Activated CD8-positive, alpha-beta memory T cell treated with anti-CD3 and anti-CD28 coated beads, Interleukin-2, amount 50 U/mL, for 24 hours (primary cell): ENCODE data around the gene CYP27B1.

Experiments used
- DNase-seq: peaks from one replicate; pipeline ENCODE4 v3.0.0-alpha.2; 2020; ENCODE audit errors: extremely low read depth

CYP27B1 gene

DNA sequence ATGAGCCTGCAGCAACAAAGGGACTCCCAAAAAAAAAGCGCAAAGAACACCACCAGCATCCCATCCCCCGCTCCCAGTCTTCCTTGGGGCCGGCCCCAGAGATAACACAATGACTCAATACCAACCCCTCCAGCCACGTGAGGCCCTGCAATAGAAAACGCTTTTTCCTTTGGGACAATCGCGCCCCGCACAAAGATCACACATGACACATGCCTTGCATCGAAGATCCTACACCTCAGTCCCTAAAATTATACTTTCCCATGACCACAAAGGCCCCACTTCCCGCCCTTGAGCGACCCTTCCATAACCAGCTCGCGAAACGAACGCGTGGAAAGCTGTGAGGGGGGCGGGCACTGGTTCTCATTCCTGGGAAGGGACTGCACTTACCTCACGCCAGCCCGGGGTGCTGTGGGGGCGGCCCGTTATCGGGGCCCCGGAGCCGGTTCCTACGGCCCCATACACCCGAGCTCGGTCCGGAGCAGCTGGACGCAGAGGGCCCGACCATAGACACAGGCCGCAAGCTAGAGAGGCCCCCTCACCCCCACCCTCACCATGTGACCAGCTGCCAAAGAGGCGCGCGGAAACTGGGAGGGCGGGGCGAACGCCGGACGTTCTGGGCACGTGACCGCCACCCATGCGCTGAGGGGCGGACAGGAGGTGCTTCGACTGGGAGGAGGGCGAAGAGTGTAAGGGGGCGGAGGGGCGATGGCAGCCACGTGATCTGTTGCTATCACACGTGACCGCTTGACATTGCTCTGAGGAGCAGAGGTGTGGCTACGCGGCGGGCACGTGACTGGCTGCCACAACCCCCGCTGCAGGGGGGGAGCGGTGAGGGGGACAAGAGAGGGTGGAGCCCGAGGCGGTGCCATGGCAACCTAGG is 14.8 kb downstream of the CYP27B1 start, which contains the start of gene CDK4:
Gene CDK4, minus strand, starts transcription at position 523 of the 880 bp plus-strand sequence. CDS start 593 bp downstream, outside the sequence.
- DNase-seq: peak; percentile 98

DNA sequence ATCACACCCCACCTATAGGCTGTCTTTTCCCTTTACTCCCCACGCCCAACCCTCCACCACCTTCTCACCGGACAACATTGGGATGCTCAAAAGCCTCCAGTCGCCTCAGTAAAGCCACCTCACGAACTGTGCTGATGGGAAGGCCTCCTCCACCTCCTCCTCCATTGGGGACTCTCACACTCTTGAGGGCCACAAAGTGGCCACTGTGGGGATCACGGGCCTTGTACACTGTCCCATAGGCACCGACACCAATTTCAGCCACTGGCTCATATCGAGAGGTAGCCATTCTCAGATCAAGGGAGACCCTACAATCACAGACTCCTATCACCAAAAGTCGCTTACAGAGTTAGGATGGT is 15.5 kb downstream of the CYP27B1 start:
- no peak for DNase-seq

DNA sequence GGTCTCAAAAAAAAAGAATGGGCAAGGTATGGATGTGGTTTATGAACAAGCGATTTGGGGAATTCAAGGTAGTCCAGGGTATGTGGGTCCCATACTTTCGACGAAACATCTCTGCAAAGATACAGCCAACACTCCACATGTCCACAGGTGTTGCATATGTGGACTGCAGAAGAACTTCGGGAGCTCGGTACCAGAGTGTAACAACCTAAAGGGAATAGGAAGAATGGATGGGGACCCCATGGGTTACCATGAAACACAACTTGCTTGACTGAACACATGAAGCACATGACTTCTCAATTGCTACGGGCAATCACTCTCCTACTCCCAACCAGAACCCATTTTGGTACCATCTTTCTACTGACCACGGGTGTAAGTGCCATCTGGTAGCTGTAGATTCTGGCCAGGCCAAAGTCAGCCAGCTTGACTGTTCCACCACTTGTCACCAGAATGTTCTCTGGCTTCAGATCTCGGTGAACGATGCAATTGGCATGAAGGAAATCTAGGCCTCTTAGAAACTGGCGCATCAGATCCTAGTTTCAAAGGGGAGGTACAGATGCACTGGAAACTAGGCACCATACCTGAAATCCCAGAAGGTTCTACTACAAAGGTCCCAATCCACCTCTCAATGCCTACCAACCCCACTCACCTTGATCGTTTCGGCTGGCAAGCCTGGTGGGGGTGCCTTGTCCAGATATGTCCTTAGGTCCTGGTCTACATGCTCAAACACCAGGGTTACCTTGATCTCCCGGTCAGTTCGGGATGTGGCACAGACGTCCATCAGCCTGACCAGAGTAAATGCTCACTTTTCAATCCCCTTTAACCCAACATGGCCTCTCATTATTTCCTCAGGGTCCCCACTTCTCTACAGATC is 16.1 kb downstream of the CYP27B1 start:
- DNase-seq: no peak

DNA sequence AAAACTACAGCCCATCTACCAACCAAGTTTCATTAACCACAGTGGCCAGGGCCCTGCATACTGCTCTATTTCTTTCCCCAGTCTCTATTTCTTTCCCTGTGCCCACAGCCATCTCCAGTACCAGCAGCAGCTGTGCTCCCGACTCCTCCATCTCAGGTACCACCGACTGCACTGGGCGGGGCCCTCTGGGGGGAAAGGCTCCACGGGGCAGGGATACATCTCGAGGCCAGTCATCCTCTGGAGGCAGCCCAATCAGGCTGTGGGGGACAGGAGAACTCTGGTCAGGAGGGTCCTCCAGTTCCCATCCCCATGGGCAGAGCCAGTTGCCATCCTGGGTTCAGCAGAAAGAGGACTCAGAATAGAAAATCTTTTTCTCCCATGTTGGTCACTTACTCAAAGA is 17.8 kb downstream of the CYP27B1 start:
- DNase-seq: no peak

DNA sequence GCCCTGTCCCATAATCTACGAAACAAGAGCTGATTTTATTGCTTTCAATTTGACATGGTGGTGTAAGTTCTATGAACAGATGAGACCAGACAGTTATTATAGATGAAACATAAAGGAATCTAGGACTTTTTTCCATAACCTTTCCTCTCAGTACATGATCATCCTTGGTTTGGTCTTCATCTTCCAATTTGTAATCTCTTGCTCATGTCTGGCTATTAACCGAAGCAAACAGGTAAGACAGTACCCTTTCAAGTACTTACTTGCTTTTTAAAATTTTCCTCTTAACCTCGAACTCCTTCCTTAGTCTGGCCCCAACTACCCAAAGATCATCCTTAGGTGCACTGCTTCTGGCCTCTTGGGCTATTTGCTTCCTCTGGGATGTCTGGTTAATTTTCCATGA is 20.9 kb downstream of the CYP27B1 start:
- no peak for DNase-seq

DNA sequence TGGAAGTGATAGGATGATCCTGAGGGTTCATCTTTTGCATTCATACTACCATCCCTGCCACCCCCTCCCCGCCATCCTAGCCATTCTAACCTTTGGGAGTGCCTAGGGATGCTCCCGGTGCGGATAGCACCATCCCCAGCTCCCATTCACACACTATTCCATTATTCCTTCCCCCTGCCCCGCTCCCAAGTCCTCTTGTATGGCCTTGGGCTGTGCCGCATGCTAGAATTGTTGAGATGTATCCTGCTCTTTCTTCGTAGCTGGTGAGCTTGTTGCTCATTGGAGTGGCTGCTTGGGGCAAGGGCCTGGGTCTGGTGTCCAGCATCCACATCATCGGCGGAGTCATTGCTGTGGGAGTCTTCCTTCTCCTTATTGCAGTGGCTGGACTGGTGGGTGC is 21.4 kb downstream of the CYP27B1 start:
- no peak for DNase-seq

DNA sequence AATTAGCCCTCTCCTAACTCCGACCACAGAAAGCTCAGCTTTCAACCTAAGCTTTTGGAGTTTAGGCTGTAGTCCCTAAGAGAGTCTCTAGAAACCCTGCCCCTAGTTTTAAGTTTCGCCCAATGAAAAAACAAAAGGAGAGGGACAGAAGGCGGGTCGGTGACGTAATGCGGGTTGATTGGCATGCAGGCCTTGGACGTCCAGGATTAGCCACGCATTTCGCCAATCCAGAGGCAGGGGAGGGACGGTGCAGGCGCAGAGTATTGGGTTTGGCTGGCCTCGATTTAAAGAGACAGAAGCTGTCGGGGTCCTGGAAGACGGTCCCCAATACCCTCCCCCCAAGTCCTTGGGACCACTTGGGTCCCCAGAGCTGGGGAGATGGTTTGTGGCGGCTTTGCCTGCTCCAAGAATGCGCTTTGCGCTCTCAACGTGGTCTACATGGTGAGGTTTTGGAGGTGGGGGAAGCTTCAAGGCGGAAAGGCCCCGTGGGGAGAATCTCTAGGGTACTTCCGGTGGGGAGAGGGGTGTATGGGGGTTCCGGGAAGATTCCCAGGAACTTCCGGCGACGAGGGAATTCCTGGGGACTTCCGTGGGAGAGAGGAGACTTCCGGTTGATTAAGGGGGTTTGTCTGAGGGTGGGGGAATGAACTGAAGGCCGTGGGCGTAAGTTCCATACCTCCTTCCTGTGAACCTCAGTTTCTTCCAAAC is 21.9 kb downstream of the CYP27B1 start, which contains the start of gene TSPAN31:
Gene TSPAN31, plus strand, starts transcription at position 263 of the 708 bp plus-strand sequence. Its CDS starts 116 bp downstream, at position 379.
- peak; percentile 89 for DNase-seq

DNA sequence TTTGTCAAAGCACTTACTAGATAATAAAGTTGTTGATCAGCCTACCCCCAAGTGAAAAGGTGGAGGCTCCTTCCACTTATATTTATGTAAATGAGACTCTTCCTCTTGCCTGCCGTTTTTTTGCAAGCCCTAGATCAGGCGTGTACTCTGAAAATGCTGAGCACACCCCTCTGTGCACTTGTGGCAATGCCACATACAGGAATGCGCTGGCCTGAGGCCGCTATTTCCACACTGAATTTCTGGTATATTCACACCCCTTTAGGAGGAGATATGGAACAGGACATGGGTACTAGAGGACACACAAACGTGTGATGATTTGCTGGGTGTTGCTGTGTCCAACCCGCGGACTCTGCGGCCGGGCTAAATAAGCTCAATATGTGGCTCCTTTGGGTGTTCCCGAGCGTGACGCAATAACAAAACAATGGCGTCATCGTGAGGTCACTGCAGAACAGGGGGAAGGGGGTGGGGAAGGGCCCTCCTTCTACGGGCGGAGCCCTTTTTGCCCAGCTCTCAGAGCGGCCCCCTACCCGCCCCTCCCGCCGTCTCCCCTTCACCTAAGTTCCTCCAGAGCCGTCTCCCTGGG is 22.6 kb downstream of the CYP27B1 start:
- no peak for DNase-seq

DNA sequence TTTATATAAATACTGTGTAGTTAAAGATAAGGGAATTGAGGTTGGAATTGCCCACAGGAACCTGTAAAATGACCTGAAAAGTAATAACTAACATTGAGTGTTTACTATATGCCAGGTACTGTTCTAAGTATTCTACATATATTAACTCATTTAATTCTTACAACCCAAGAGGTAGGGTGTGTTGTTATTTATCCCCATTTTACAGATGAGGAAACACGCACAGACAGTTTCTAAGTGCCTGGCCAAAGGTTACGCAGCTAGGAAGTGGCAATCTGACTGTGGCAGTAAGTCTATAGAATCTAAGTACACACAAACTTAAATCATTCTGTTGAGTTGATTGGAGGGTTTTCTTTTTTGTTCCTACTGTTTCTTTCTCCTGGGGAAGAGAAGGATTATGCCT is 23.1 kb downstream of the CYP27B1 start:
- DNase-seq: no peak

DNA sequence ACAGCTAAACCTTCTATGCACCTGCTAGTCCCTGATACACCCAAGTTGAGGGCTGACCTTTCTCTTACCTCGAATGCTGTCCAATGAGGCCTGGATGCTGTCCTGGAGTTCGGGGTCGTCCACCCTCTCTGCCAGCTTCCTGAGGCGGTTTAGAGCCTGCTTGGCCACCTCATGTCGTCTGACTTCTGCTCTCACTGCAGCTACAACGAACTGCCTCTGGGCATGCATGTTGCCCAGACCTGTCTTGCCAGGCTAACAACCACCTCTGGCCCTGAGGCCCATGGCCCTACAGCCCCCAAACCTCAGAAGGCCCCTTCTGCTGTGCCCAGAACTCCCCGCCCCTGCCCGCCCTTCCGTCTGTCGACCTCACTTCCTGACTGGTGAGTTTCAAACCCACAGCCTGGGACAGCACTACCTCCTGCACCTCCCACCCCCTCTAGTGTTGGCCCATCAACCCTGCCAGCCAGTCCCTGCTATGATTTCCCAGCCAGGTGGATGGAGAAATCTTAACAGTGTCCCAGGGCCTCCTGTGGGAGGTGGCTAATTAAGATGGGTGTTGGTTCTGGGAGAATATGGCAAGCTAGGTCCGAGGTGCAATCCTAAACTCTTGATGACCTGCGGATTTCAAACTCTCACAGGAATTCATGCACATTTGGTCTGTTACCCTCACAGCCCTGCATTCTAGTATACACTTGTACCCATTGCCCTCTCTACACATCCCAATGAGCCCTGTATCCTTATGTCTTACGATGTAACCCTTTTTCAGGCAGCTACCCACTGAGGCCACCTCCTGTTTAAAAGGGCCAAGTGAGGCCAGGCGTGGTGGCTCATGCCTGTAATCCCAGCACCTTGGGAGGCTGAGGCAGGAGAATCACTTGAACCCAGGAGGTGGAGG is 24.8 kb downstream of the CYP27B1 start:
- peak; percentile 64 for DNase-seq

DNA sequence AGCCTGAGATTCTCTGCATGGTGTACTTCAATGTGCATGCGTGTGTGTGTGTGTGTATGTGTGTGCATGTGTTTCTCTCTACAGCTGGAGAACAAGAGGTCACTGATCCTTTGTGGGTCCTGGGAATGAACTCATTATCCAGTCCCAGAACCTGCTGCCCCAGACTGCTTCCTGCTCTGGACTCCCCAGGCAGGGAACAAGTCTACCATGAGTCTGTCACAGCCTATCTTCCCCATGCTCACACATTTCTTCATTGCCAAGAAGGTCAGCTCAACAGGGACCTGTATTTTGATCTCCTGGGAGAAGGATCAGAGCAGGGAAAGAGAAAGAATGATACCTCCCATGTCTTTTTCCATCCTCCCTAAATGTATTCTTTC is 25.5 kb downstream of the CYP27B1 start:
- DNase-seq: no peak

DNA sequence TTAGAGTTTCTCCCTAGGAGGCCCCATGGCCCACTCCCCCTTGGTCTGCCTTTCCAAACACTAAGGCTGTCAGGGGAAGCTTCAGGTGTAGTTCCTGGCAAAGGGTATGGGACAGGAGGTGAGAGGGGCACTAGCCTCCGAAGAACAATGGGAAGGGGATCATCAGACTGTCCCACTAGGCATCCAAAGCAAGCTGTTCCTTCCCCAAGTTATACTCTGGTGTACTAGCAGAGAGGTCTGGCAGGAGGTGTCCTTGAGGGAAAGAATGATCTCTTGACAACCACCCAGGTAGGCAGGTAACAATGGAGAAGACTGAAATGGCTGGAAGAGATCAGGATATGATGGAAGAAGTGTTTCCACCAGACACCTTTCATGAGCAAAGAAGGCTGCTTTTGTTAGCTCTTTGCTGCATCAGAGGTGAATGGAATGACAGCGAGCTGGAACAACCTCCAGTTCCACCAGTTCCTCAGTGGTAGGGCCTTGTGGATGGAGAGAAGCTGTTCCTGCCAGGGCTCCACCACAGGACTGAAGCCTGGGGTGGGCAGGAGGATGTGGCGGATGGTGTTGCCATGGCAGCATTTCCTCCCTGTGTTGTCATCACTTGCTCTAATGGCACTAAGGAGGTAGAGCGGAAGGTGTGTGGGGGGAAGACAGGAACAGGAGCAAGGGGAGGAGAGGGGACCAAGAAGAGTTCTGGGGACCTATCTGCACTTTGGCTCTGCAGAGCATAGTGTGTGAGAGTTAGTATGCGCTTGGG is 26.0 kb downstream of the CYP27B1 start:
- no peak for DNase-seq

DNA sequence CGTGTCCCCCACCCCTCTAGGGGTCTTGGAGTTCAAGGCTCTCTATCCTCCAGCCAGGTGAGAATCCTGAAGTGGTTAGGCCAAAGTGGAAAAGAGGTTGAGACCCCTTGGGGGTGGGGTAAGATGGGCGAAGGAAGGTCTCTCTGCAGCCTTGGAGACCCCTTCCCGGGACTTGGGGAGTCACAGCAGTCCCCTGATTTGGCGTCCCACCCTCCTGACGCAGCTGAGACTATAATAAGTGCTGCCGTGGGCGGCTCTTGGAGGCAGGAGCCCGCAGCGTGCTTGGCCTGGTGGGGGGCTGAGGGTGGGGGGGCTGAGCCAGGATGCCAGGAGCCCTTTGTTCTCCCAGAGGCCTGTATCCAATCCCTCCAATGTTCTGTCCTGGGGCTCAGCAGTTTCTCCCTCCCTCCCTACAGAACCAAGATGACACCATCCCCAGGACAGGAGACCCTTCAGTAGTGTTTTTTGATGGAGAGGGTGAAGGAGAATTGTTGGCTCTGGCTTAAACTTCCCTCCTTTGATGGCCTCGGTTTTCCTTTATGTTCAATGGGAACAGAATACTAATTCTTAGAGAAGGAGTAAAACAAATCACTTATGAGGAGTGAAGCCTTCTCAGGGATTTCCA is 26.9 kb downstream of the CYP27B1 start:
- no peak for DNase-seq

DNA sequence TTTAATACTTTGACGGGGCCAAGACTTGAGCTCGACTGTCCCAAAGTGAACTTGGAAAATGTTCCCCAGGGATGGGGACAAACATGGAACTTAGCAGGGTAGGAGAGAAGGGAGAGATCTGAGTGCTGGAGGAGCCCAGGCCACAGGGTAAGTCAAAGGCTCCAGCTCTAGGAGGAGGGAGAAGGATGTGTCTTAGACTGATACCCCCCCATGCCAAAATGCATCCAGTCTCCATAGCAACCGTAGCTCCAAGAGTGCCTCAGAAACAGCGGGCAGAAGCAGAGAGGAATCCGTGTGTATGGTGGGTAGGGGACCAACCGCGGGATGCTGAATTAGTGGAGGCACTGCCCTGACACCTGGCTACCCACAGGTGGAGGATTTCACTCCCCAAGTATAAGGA is 27.5 kb downstream of the CYP27B1 start:
- DNase-seq: no peak

DNA sequence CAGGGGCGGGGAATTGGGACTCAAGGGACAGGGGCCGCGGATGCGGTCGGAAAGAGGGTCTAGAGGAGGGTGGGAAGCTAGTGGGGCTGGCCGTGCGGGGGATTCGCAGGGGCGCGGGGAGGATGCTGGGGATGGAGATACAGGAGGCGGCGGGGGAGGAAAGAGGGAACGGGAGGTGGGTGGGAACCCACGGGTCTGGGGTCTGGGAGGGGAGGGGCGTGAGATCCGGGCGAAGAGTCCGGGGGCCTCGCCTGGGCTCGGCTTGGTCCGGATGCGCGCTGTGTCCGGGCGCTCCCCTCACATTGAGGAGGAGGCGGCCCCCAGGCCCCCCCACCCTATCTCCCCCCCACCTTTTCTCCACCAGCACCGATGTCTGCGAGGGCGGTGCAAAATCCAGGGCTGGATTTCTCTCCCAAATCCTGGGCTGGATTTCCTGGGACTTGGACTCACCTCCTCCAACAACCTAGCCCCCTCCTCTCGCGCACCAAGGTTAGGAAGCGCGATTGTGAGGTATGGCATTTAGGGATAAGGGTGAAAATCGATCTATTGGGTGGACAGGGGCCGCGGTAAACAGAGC is 28.1 kb downstream of the CYP27B1 start, which contains the start of gene AGAP2:
Gene AGAP2, minus strand, starts transcription at position 82 of the 577 bp plus-strand sequence. CDS start 496 bp downstream, outside the sequence.
- no peak for DNase-seq

DNA sequence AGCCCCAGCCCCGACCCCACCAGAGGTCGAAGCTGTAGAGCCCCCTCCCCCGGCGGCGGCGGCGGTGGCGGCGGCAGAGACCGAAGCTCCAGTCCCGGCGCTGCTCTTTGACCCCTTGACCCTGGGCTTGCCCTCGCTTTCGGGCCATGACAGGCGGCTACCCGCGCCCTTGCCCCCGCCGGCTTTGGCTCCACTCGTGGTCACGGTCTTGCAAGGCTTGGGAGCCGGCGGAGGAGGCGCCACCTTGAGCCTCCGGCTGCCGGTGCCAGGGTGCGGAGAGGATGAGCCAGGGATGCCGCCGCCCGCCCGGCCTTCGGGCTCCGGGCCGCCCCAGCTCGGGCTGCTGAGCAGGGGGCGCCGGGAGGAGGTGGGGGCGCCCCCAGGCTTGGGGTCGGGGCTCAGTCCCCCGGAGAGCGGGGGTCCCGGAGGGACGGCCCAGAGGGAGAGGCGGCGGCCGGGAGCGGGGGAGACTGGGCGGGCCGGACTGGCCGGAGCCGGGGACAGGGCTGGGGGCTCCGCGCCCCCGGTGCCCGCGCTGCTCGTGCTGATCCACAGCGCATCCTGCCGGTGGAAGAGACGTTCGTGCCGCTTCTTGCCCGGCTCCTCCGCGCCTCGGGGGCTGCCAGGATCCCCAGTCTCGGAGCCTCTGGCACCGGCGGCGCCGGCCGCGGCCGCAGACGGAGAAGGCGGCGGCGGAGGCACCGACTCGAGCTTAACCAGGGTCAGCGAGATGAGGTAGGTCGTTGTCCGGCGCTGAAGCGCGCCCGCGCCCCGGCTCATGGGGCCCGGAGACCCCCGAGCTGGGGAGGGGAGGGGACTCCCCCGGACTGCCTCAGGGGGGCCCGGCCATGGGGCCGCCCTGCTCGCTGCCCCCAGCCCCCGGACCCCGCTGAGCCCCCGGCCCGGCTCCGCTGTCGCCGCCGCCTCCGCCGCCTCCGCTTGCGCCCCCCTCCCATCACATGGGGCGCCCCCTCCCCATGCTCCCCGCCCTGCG is 29.1 kb downstream of the CYP27B1 start:
- no peak for DNase-seq

DNA sequence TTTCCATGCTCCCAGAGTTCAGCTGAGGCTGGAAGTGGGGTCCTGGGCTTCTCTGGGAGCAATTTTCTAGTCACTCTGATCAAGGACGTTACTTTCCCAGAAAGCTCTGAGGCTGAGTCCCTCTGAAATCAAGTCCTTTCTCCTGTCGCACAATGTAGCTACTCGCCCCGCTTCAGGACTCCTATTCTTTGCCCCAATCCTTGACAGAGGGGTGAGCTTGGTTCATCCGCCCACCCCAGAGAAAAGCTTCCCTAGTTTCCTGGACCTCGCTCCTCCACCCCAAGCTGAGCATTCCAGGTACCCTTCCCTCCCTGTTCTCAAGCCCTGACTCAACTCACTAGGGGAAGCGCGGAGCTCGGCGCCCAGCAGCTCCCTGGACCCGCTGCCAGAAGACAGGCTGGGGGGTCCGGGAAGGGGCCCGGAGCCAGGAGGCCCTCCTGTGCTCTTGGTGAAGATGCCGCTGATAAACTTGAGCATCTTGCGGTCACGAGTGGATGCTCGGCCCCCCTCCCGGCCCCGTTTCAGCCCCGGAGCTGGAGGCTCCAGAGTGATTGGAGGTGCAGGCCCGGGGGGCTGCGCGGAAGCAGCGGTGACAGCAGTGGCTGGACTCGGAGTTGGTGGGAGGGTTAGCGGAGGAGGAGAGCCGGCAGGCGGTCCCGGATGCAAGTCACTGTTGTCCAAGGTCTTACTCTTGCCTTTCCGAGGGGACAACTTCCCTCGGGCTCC is 30.0 kb downstream of the CYP27B1 start:
- no peak for DNase-seq
